ENCODE data around the gene PTPRU. TPM values are rescaled to one million over a fixed set of nuclear protein-coding genes. Genes with fewer than 3 reads are reported as not detected.
A peak's percentile ranks its signal among the peaks of the same experiment; 100 is the strongest.

PTPRU gene
- total RNA-seq, 1 donor from 2014 or later, result 0.24 TPM

GRCh38 chr1:29281571-29281970 lies 45.2 kb downstream of the PTPRU start:
- TF ChIP-seq CTCF (IDR thresholded peaks at IDR 0.05), result no peak
- intact Hi-C loops (cut with micrococcal nuclease), result no loop called here
- ATAC-seq (ENCODE audit: low read depth) (no peak), DNase-seq (no peak)
- H3K9me3 Mint-ChIP-seq, result peaks cover 2% of the 10 kb centered on the region
- no peaks in the 10 kb centered on the region for H3K36me3 Mint-ChIP-seq (ENCODE audit: low read depth)
- no peak overlapping the region for H3K4me3 Mint-ChIP-seq
- no peak overlapping the region for H3K27ac Mint-ChIP-seq
- POLR2A ChIA-PET, result no interaction called here
- peaks cover 6% of the 10 kb centered on the region for H3K4me1 Mint-ChIP-seq
- no peaks in the 10 kb centered on the region for H3K27me3 Mint-ChIP-seq
- CTCF ChIA-PET, result no interaction called here

- Mint-ChIP-seq H3K4me3 (no peak overlapping the region), H3K4me1 (peaks cover 8% of the 10 kb centered on the region), H3K36me3 (ENCODE audit: low read depth) (no peaks in the 10 kb centered on the region), H3K27me3 (no peaks in the 10 kb centered on the region), H3K27ac (no peak overlapping the region), H3K9me3 (no peaks in the 10 kb centered on the region)
- ATAC-seq (ENCODE audit: low read depth) (no peak), DNase-seq (no peak)
- intact Hi-C loops (cut with micrococcal nuclease), result no loop called here
- no peak for TF ChIP-seq CTCF (IDR thresholded peaks at IDR 0.05)
- ChIA-PET CTCF (no interaction called here), POLR2A (no interaction called here)
These were observed 46.0 kb downstream of the PTPRU start for GRCh38 chr1:29282135-29282923.

GRCh38 chr1:29282924-29283803 lies 46.8 kb downstream of the PTPRU start:
- DNase-seq, result no peak
- H3K4me1 Mint-ChIP-seq, result peaks cover 8% of the 10 kb centered on the region

GRCh38 chr1:29283804-29284195 lies 47.5 kb downstream of the PTPRU start:
- intact Hi-C loops (cut with micrococcal nuclease), result no loop called here
- peak overlapping the region; percentile 41 for H3K4me3 Mint-ChIP-seq
- ATAC-seq (ENCODE audit: low read depth) (no peak), DNase-seq (no peak)
- POLR2A ChIA-PET, result no interaction called here
- no peak overlapping the region for H3K27ac Mint-ChIP-seq
- no peaks in the 10 kb centered on the region for H3K9me3 Mint-ChIP-seq
- CTCF ChIA-PET, result no interaction called here
- no peaks in the 10 kb centered on the region for H3K36me3 Mint-ChIP-seq (ENCODE audit: low read depth)
- no peaks in the 10 kb centered on the region for H3K27me3 Mint-ChIP-seq
- TF ChIP-seq CTCF (IDR thresholded peaks at IDR 0.05), result no peak
- peaks cover 8% of the 10 kb centered on the region for H3K4me1 Mint-ChIP-seq

More at GRCh38 chr1:29282924-29283803, 46.8 kb downstream of the PTPRU start:
- H3K27ac Mint-ChIP-seq, result no peak overlapping the region
- no peaks in the 10 kb centered on the region for H3K36me3 Mint-ChIP-seq (ENCODE audit: low read depth)
- H3K9me3 Mint-ChIP-seq, result no peaks in the 10 kb centered on the region
- peak; percentile 72 for ATAC-seq (ENCODE audit: low read depth)
- no peaks in the 10 kb centered on the region for H3K27me3 Mint-ChIP-seq
- POLR2A ChIA-PET, result no interaction called here
- no peak for TF ChIP-seq CTCF (IDR thresholded peaks at IDR 0.05)
- intact Hi-C loops (cut with micrococcal nuclease), result no loop called here
- CTCF ChIA-PET, result no interaction called here
- peak overlapping the region; percentile 41 for H3K4me3 Mint-ChIP-seq

- CTCF ChIA-PET, result no interaction called here
- intact Hi-C loops (cut with micrococcal nuclease), result no loop called here
- no peak for TF ChIP-seq CTCF (IDR thresholded peaks at IDR 0.05)
- Mint-ChIP-seq H3K9me3 (no peaks in the 10 kb centered on the region), H3K4me3 (no peak overlapping the region), H3K27ac (no peak overlapping the region), H3K4me1 (peaks cover 8% of the 10 kb centered on the region), H3K27me3 (no peaks in the 10 kb centered on the region), H3K36me3 (ENCODE audit: low read depth) (no peaks in the 10 kb centered on the region)
- DNase-seq, result no peak
- POLR2A ChIA-PET, result no interaction called here
- ATAC-seq (ENCODE audit: low read depth), result no peak
These were observed 48.1 kb downstream of the PTPRU start for GRCh38 chr1:29284286-29284960.

Data from activated B cell treated with CpG ODN at 0.5 μM for 24 hours (primary cell).